PC-3 (cell line): ENCODE data around the gene EVPL.

Experiments used
- EZH2 ChIP-seq: fragments of 300-600 bp; sonication (generic); IDR thresholded peaks from one replicate; pipeline ENCODE4 v1.6.1; 2017; ENCODE audit warnings: antibody characterized with exemption, mild to moderate bottlenecking, low read length; ENCODE audit not compliant: unreplicated experiment
- EZH2phosphoT487 ChIP-seq: fragments of 300-600 bp; sonication (generic); IDR thresholded peaks from 2 replicates; pipeline ENCODE4 v1.6.1; 2018; ENCODE audit warnings: mild to moderate bottlenecking, antibody characterized with exemption, low read length, borderline replicate concordance
- TF ChIP-seq, protein P1 (sequence below): fragments of 300-600 bp; sonication (generic); conservative IDR thresholded peaks from 2 replicates; pipeline ENCODE4 v1.5.1; 2017; ENCODE audit warnings: antibody characterized with exemption, low read depth, mild to moderate bottlenecking, low read length

DNA sequence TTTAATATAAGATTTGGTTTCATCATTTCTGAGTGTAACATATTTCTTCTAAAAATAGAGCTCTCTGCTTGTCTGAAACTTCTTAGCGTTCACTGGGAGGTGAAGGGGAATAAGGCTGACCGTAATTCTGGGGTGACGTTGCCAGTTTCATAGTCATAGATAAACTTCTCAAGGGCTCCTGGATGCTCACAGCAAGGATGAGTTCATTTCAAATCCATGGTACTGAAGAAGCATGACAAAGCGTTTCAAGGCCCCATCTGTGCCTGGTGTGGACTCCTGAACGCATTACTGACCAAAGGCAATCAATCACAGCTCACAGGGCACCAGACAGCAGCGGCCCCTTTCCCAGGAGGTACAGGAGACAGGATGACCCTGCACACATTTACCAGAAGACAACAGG, 12.0 kb upstream of the EVPL start:
- TF ChIP-seq, protein P1, sequence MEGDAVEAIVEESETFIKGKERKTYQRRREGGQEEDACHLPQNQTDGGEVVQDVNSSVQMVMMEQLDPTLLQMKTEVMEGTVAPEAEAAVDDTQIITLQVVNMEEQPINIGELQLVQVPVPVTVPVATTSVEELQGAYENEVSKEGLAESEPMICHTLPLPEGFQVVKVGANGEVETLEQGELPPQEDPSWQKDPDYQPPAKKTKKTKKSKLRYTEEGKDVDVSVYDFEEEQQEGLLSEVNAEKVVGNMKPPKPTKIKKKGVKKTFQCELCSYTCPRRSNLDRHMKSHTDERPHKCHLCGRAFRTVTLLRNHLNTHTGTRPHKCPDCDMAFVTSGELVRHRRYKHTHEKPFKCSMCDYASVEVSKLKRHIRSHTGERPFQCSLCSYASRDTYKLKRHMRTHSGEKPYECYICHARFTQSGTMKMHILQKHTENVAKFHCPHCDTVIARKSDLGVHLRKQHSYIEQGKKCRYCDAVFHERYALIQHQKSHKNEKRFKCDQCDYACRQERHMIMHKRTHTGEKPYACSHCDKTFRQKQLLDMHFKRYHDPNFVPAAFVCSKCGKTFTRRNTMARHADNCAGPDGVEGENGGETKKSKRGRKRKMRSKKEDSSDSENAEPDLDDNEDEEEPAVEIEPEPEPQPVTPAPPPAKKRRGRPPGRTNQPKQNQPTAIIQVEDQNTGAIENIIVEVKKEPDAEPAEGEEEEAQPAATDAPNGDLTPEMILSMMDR = no peak
- TF ChIP-seq EZH2 (no peak), EZH2phosphoT487 (no peak)
